WTC11 (cell line): ENCODE measurements around the gene NUDT3. TPM values are rescaled to one million over a fixed set of nuclear protein-coding genes. Genes with fewer than 3 reads are reported as not detected.
A peak's percentile ranks its signal among the peaks of the same experiment; 100 is the strongest.

ENCODE experiments used
- ATAC-seq: fragments of 200-7000 bp; cut with Tn5 transposase; 2 replicates; pipeline ENCODE4 v1.10.0; 2021; ENCODE audit warnings: mild to moderate bottlenecking, moderate library complexity
- CTCF ChIA-PET: fragments of 300-600 bp; sonication (Branson Sonifier 250); formaldehyde crosslinking; loops from one replicate; lab custom pipeline; 2021; ENCODE audit warnings: antibody characterized with exemption; lab: Charles Lee
- POLR2A ChIA-PET: fragments of 350-600 bp; sonication (Branson Sonifier 250); formaldehyde crosslinking; loops from one replicate; lab custom pipeline; 2021; ENCODE audit warnings: antibody characterized with exemption; lab: Charles Lee
- DNase-seq: peaks from one replicate; pipeline ENCODE4 v3.0.0; 2021; ENCODE audit warnings: low spot score
- H3K27ac Mint-ChIP-seq: 2 replicates; pipeline ENCODE4 v1.8.0; 2021; ENCODE audit warnings: mixed read lengths
- H3K27me3 Mint-ChIP-seq: 2 replicates; pipeline ENCODE4 v1.8.0; 2021; ENCODE audit warnings: low read depth, mild to moderate bottlenecking, moderate library complexity, mixed read lengths
- H3K36me3 Mint-ChIP-seq: 2 replicates; pipeline ENCODE4 v1.8.0; 2021; ENCODE audit warnings: mixed read lengths
- H3K4me1 Mint-ChIP-seq: 2 replicates; pipeline ENCODE4 v1.8.0; 2022; ENCODE audit warnings: mixed read lengths
- H3K4me3 Mint-ChIP-seq: 2 replicates; pipeline ENCODE4 v1.8.0; 2021; ENCODE audit warnings: mild to moderate bottlenecking, moderate library complexity, mixed read lengths
- H3K9me3 Mint-ChIP-seq: 2 replicates; pipeline ENCODE4 v1.8.0; 2021; ENCODE audit warnings: mixed read lengths
- AFF4 ChIP-seq: sonication (generic); formaldehyde crosslinking; IDR thresholded peaks from 2 replicates; pipeline ENCODE4 v1.8.1; 2023; ENCODE audit warnings: mild to moderate bottlenecking, missing genetic modification reagents, borderline replicate concordance
- ATF1 ChIP-seq: sonication (generic); formaldehyde crosslinking; IDR thresholded peaks from 2 replicates; pipeline ENCODE4 v1.8.1; 2023; ENCODE audit warnings: mild to moderate bottlenecking, moderate library complexity, missing genetic modification reagents
- CREB1 ChIP-seq: sonication (generic); formaldehyde crosslinking; IDR thresholded peaks from 2 replicates; pipeline ENCODE4 v1.8.0; 2023; ENCODE audit warnings: mild to moderate bottlenecking, missing genetic modification reagents
- CREM ChIP-seq: sonication (generic); formaldehyde crosslinking; IDR thresholded peaks from 2 replicates; pipeline ENCODE4 v1.8.1; 2022; ENCODE audit warnings: mild to moderate bottlenecking, missing genetic modification reagents, moderate library complexity
- ERG ChIP-seq: fragments of 250-450 bp; sonication (Bioruptor Pico); IDR thresholded peaks from 2 replicates; pipeline ENCODE4 v1.8.0; 2021; ENCODE audit warnings: mild to moderate bottlenecking
- FOXK1 ChIP-seq: sonication (generic); formaldehyde crosslinking; IDR thresholded peaks from 2 replicates; pipeline ENCODE4 v1.8.0; 2022; ENCODE audit warnings: mild to moderate bottlenecking, moderate library complexity, missing genetic modification reagents
- JAZF1 ChIP-seq: fragments of 250-450 bp; sonication (Bioruptor Pico); IDR thresholded peaks from 2 replicates; pipeline ENCODE4 v1.9.0; 2021; ENCODE audit warnings: moderate library complexity, mild to moderate bottlenecking, inconsistent platforms
- MXD4 ChIP-seq: fragments of 250-450 bp; sonication (Bioruptor Pico); IDR thresholded peaks from 2 replicates; pipeline ENCODE4 v1.8.0; 2021; ENCODE audit warnings: mild to moderate bottlenecking, moderate library complexity, borderline replicate concordance
- NFATC4 ChIP-seq: fragments of 250-450 bp; sonication (Bioruptor Pico); IDR thresholded peaks from 2 replicates; pipeline ENCODE4 v1.9.0; 2021; ENCODE audit warnings: mild to moderate bottlenecking
- SMAD4 ChIP-seq: sonication (generic); formaldehyde crosslinking; IDR thresholded peaks from 2 replicates; pipeline ENCODE4 v1.8.0; 2022; ENCODE audit warnings: mild to moderate bottlenecking, missing genetic modification reagents
- SOX15 ChIP-seq: fragments of 250-450 bp; sonication (Bioruptor Pico); IDR thresholded peaks from 2 replicates; pipeline ENCODE4 v1.9.0; 2021; ENCODE audit warnings: mild to moderate bottlenecking
- SP1 ChIP-seq: sonication (generic); formaldehyde crosslinking; conservative IDR thresholded peaks from 2 replicates; pipeline ENCODE4 v1.8.1; 2022; ENCODE audit warnings: missing genetic modification reagents
- ZNF219 ChIP-seq: sonication (generic); formaldehyde crosslinking; IDR thresholded peaks from 2 replicates; pipeline ENCODE4 v1.8.0; 2023; ENCODE audit warnings: missing genetic modification reagents, mild to moderate bottlenecking, borderline replicate concordance
- ZNF263 ChIP-seq: sonication (generic); formaldehyde crosslinking; IDR thresholded peaks from 2 replicates; pipeline ENCODE4 v1.8.1; 2022; ENCODE audit warnings: low read depth, mild to moderate bottlenecking, moderate library complexity, missing genetic modification reagents
- ZNF317 ChIP-seq: sonication (generic); formaldehyde crosslinking; IDR thresholded peaks from 2 replicates; pipeline ENCODE4 v1.8.1; 2023; ENCODE audit warnings: low read depth, mild to moderate bottlenecking, moderate library complexity, missing genetic modification reagents, borderline replicate concordance
- ZNF671 ChIP-seq: fragments of 250-450 bp; sonication (Bioruptor Pico); IDR thresholded peaks from 2 replicates; pipeline ENCODE4 v1.8.0; 2021; ENCODE audit warnings: mild to moderate bottlenecking
- total RNA-seq: library from RNA; stranded (reverse); gene quantifications from 3 replicates; pipeline ENCODE4 v1.2.3, GENCODE V29; 2021
- TF ChIP-seq, protein P1 (sequence below): sonication (generic); formaldehyde crosslinking; IDR thresholded peaks from 2 replicates; pipeline ENCODE4 v1.8.0; 2023; ENCODE audit warnings: mild to moderate bottlenecking, missing genetic modification reagents
- TF ChIP-seq, protein P2 (sequence below): sonication (generic); formaldehyde crosslinking; IDR thresholded peaks from 2 replicates; pipeline ENCODE4 v1.8.1; 2023; ENCODE audit warnings: mild to moderate bottlenecking, missing genetic modification reagents
- TF ChIP-seq, protein P3 (sequence below): sonication (generic); formaldehyde crosslinking; IDR thresholded peaks from 2 replicates; pipeline ENCODE4 v1.8.0; 2022; ENCODE audit warnings: mild to moderate bottlenecking, missing genetic modification reagents
- TF ChIP-seq, protein P4 (sequence below): sonication (generic); formaldehyde crosslinking; IDR thresholded peaks from 2 replicates; pipeline ENCODE4 v1.8.1; 2022; ENCODE audit warnings: mild to moderate bottlenecking, moderate library complexity, missing genetic modification reagents

The NUDT3 gene
- total RNA-seq, 1 experiment from 2014 or later = 30.0 TPM

GRCh38 chr6:34393966-34394305 is 1.5 kb upstream of the NUDT3 start:
- no peak for ATAC-seq

More at GRCh38 chr6:34393966-34394305, 1.5 kb upstream of the NUDT3 start:
- no peak for DNase-seq
- POLR2A ChIA-PET = interaction anchor here (0.6 kb wide), 1 partner anchor 136 kb away, joined by 3 read pairs; no protein-coding TSS in a partner anchor
- Mint-ChIP-seq H3K27ac (no peak overlapping the region), H3K27me3 (no peaks in the 10 kb centered on the region; the same call in 1 of the 2 replicates)
- TF ChIP-seq ZNF317 (CRISPR knock-in tag) = no peak
- no peak for TF ChIP-seq JAZF1 (CRISPR knock-in tag)
- no peak for TF ChIP-seq SMAD4 (CRISPR knock-in tag)
- TF ChIP-seq FOXK1 (CRISPR knock-in tag) = no peak
- TF ChIP-seq SP1 (CRISPR knock-in tag) = no peak
- no peak for TF ChIP-seq AFF4
- TF ChIP-seq ZNF671 = no peak
- TF ChIP-seq, protein P1, sequence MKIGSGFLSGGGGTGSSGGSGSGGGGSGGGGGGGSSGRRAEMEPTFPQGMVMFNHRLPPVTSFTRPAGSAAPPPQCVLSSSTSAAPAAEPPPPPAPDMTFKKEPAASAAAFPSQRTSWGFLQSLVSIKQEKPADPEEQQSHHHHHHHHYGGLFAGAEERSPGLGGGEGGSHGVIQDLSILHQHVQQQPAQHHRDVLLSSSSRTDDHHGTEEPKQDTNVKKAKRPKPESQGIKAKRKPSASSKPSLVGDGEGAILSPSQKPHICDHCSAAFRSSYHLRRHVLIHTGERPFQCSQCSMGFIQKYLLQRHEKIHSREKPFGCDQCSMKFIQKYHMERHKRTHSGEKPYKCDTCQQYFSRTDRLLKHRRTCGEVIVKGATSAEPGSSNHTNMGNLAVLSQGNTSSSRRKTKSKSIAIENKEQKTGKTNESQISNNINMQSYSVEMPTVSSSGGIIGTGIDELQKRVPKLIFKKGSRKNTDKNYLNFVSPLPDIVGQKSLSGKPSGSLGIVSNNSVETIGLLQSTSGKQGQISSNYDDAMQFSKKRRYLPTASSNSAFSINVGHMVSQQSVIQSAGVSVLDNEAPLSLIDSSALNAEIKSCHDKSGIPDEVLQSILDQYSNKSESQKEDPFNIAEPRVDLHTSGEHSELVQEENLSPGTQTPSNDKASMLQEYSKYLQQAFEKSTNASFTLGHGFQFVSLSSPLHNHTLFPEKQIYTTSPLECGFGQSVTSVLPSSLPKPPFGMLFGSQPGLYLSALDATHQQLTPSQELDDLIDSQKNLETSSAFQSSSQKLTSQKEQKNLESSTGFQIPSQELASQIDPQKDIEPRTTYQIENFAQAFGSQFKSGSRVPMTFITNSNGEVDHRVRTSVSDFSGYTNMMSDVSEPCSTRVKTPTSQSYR (CRISPR knock-in tag) = no peak
- no peak for TF ChIP-seq CREM (CRISPR knock-in tag)
- TF ChIP-seq, protein P2, sequence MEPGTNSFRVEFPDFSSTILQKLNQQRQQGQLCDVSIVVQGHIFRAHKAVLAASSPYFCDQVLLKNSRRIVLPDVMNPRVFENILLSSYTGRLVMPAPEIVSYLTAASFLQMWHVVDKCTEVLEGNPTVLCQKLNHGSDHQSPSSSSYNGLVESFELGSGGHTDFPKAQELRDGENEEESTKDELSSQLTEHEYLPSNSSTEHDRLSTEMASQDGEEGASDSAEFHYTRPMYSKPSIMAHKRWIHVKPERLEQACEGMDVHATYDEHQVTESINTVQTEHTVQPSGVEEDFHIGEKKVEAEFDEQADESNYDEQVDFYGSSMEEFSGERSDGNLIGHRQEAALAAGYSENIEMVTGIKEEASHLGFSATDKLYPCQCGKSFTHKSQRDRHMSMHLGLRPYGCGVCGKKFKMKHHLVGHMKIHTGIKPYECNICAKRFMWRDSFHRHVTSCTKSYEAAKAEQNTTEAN = no peak
- no peak for TF ChIP-seq ZNF263
- TF ChIP-seq ZNF219 = no peak
- no peak for TF ChIP-seq CREB1 (CRISPR knock-in tag)
- TF ChIP-seq NFATC4 (CRISPR knock-in tag) = no peak
- TF ChIP-seq SOX15 (CRISPR knock-in tag) = no peak
- TF ChIP-seq, protein P3, sequence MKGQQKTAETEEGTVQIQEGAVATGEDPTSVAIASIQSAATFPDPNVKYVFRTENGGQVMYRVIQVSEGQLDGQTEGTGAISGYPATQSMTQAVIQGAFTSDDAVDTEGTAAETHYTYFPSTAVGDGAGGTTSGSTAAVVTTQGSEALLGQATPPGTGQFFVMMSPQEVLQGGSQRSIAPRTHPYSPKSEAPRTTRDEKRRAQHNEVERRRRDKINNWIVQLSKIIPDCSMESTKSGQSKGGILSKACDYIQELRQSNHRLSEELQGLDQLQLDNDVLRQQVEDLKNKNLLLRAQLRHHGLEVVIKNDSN (CRISPR knock-in tag) = no peak
- no peak for TF ChIP-seq ATF1
- no peak for TF ChIP-seq ERG (CRISPR knock-in tag)
- TF ChIP-seq, protein P4, sequence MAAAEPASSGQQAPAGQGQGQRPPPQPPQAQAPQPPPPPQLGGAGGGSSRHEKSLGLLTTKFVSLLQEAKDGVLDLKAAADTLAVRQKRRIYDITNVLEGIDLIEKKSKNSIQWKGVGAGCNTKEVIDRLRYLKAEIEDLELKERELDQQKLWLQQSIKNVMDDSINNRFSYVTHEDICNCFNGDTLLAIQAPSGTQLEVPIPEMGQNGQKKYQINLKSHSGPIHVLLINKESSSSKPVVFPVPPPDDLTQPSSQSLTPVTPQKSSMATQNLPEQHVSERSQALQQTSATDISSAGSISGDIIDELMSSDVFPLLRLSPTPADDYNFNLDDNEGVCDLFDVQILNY (CRISPR knock-in tag) = no peak
- TF ChIP-seq MXD4 (CRISPR knock-in tag) = no peak
- TF ChIP-seq, all 79 proteins: peak for 0
- peaks cover 15% of the 10 kb centered on the region for H3K4me1 Mint-ChIP-seq
- CTCF ChIA-PET = interaction anchor here (0.5 kb wide), 1 partner anchor 230 kb away, joined by 3 read pairs; no protein-coding TSS in a partner anchor
- peaks cover 12% of the 10 kb centered on the region for H3K9me3 Mint-ChIP-seq
- peaks cover 12% of the 10 kb centered on the region for H3K36me3 Mint-ChIP-seq
- peak overlapping the region; percentile 37 for H3K4me3 Mint-ChIP-seq
